Endothelial cell of umbilical vein (primary cell): ENCODE results near the gene PPP1R13L. TPM values are rescaled to one million over a fixed set of nuclear protein-coding genes. Genes with fewer than 3 reads are reported as not detected.

ENCODE experiments used
- BruUV-seq: library from RNA; stranded (reverse); fragments of 400-500 nt; replicated peaks from 2 replicates; lab custom pipeline; 2021; lab: Mats Ljungman, UMichigan
- CTCF ChIA-PET: fragments of 300-600, 350-600 bp; sonication (Branson Sonifier 250); formaldehyde crosslinking; loops from one replicate; lab custom pipeline; 2021; ENCODE audit warnings: antibody characterized with exemption, inconsistent platforms; lab: Charles Lee
- POLR2A ChIA-PET: fragments of 300-600, 350-600 bp; sonication (Branson Sonifier 250); formaldehyde crosslinking; loops from one replicate; lab custom pipeline; 2021; ENCODE audit warnings: antibody characterized with exemption, inconsistent platforms; lab: Charles Lee
- DNase-seq: peaks from one replicate; pipeline ENCODE4 v3.0.0-alpha.2; 2011; ENCODE audit warnings: low read depth, low spot score
- FAIRE-seq: peaks from 2 replicates; lab custom pipeline; 2011; peaks lifted over from hg19 to GRCh38; lab: Jason Lieb, UNC
- H2AFZ ChIP-seq: 2 replicates; pipeline ENCODE4 v1.6.0; 2012; ENCODE audit warnings: low read depth, low read length, control low read depth, inconsistent platforms
- H3K27ac ChIP-seq: 2 replicates; pipeline ENCODE4 v1.5.1; 2011; ENCODE audit warnings: low read depth, mild to moderate bottlenecking, control low read depth, low read length, moderate library complexity; ENCODE audit not compliant: insufficient read depth
- H3K27me3 ChIP-seq, 2 experiments: 2 replicates each; pipeline versions ENCODE4 v1.6.0 to v1.6.1; 2011; ENCODE audit warnings: low read length in 2 of 2, mixed read lengths in 1 of 2; ENCODE audit not compliant: control insufficient read depth in 2 of 2, insufficient read depth in 2 of 2
- H3K36me3 ChIP-seq, 2 experiments: 2 replicates in 1 of 2; 3 replicates in 1 of 2; pipeline ENCODE4 v1.5.1; 2011; ENCODE audit warnings: low read length in 2 of 2, mild to moderate bottlenecking in 1 of 2, moderate library complexity in 1 of 2; ENCODE audit not compliant: control insufficient read depth in 2 of 2, insufficient read depth in 2 of 2; ENCODE audit errors: extremely low read depth in 1 of 2
- H3K4me1 ChIP-seq: 3 replicates; pipeline ENCODE4 v1.5.1; 2011; ENCODE audit warnings: mild to moderate bottlenecking, low read length; ENCODE audit not compliant: control insufficient read depth, insufficient read depth; ENCODE audit errors: extremely low read depth
- H3K4me2 ChIP-seq: 2 replicates; pipeline ENCODE4 v1.6.1; 2011; ENCODE audit warnings: low read length, control low read depth, mixed read lengths; ENCODE audit not compliant: insufficient read depth
- H3K4me3 ChIP-seq, 3 experiments: fragments of 200-600 bp in 1 of 3; sonication (generic), shearing (Covaris generic) in 1 of 3; replicated peaks in 1 of 3; 2 replicates each; pipeline ENCODE4 v1.5.1; 2011 to 2016; ENCODE audit warnings: control low read depth in 3 of 3, low read length in 3 of 3, mild to moderate bottlenecking in 2 of 3, inconsistent platforms in 1 of 3, low read depth in 1 of 3, moderate library complexity in 1 of 3; ENCODE audit not compliant: insufficient read depth in 1 of 3
- H3K79me2 ChIP-seq: 2 replicates; pipeline ENCODE4 v1.6.0; 2012; ENCODE audit warnings: low read length, inconsistent platforms; ENCODE audit not compliant: control insufficient read depth, insufficient read depth
- H3K9ac ChIP-seq: replicated peaks from 2 replicates; pipeline ENCODE3; 2011; ENCODE audit warnings: low read length, control low read depth; ENCODE audit not compliant: insufficient read depth; ENCODE audit errors: extremely low read depth
- H3K9me1 ChIP-seq: replicated peaks from 3 replicates; pipeline ENCODE4 v1.6.0; 2011; ENCODE audit warnings: mild to moderate bottlenecking, low read length; ENCODE audit not compliant: control insufficient read depth, insufficient read depth; ENCODE audit errors: extremely low read depth
- H3K9me3 ChIP-seq: replicated peaks from 2 replicates; pipeline ENCODE4 v1.5.1; 2012; ENCODE audit warnings: low read length, inconsistent platforms; ENCODE audit not compliant: control insufficient read depth, insufficient read depth
- H4K20me1 ChIP-seq: replicated peaks from 2 replicates; pipeline ENCODE3; 2011; ENCODE audit warnings: mild to moderate bottlenecking, low read length; ENCODE audit not compliant: control insufficient read depth, insufficient read depth; ENCODE audit errors: extremely low read depth
- CTCF ChIP-seq, 2 donors: IDR thresholded peaks; 1 replicate in 1 of 2; 2 replicates in 1 of 2; pipeline ENCODE4 v1.5.1; 2011; ENCODE audit warnings: low read length in 2 of 2, mild to moderate bottlenecking in 2 of 2, moderate library complexity in 2 of 2, control low read depth in 1 of 2, inconsistent platforms in 1 of 2, low read depth in 1 of 2; ENCODE audit not compliant: insufficient read depth in 1 of 2; ENCODE audit errors: extremely low read depth in 1 of 2
- JUN ChIP-seq: IDR thresholded peaks from 2 replicates; pipeline ENCODE4 v1.6.1; 2011; ENCODE audit warnings: borderline replicate concordance, low read depth; ENCODE audit not compliant: insufficient read length, insufficient read depth
- POLR2AphosphoS5 ChIP-seq: IDR thresholded peaks from 2 replicates; pipeline ENCODE4 v1.6.1; 2012; ENCODE audit warnings: low read depth, mild to moderate bottlenecking, control low read depth, low read length, moderate library complexity; ENCODE audit not compliant: insufficient read depth
- dilution Hi-C: fragments of 300-500 bp; cut with MboI; formaldehyde crosslinking; loops from one replicate; pipeline ENCODE4 v1.15.0; 2019; ENCODE audit warnings: low sequenced_read_pairs; ENCODE audit not compliant: extremely low pct_ligation_motif_present
- intact Hi-C: fragments of 100-400 bp; cut with micrococcal nuclease; formaldehyde crosslinking; loops from one replicate; pipeline ENCODE4 v1.10.0; 2022
- polyA plus RNA-seq, 4 experiments: library from polyadenylated mRNA; depleted of rRNA in 3 of 4; stranded (reverse) in 3 of 4; unstranded in 1 of 4; fragments of >200 nt; gene quantifications; 2 replicates each; pipeline versions ENCODE4 v1.2.1 to v1.2.3, GENCODE V29; 2011 to 2012; ENCODE audit warnings: missing spikeins in 1 of 4
- total RNA-seq: library from RNA; stranded (reverse); gene quantifications from 2 replicates; pipeline ENCODE4 v1.2.3, GENCODE V29; 2021

PPP1R13L gene
- total and polyA plus RNA-seq, 2 donors (not counting 3 experiments of a cell fraction or from before 2014, with no cell fraction given), result 28.5 to 77.4 TPM

- intact Hi-C loops (no loop called here), dilution Hi-C loops (no loop called here)
- Histone ChIP-seq H3K4me2 (no peak overlapping the region), H3K4me1 (no peaks in the 10 kb centered on the region), H3K9ac (no peak overlapping the region), H3K9me3 (no peaks in the 10 kb centered on the region), H3K79me2 (no peaks in the 10 kb centered on the region), H2AFZ (no peak overlapping the region), H3K9me1 (no peaks in the 10 kb centered on the region), H3K27me3 (no peaks in the 10 kb centered on the region), H3K36me3 (peaks cover 3 to 22% of the 10 kb centered on the region in 2 experiments), H3K4me3 (no peak overlapping the region), H4K20me1 (no peaks in the 10 kb centered on the region), H3K27ac (no peak overlapping the region)
- CTCF ChIA-PET, result no interaction called here
- DNase-seq (no peak), FAIRE-seq (no peak)
- POLR2A ChIA-PET, result no interaction called here
- no TSS peak for BruUV-seq
- TF ChIP-seq CTCF (IDR thresholded peaks at IDR 0.05; ENCODE audit: extremely low read depth in 1 of 2, insufficient read depth in 1 of 2, low read depth in 1 of 2, low read length in 2 of 2) (no peak), JUN (no peak), POLR2AphosphoS5 (peak; percentile 28)
Observed at GRCh38 chr19:45348367-45349125, 56.3 kb downstream of the PPP1R13L start.
